Endometrial microvascular endothelial cells (primary cell): ENCODE measurements around the gene MAIP1. TPM values are rescaled to one million over a fixed set of nuclear protein-coding genes. Genes with fewer than 3 reads are reported as not detected.

Experiments used
- in situ Hi-C: cut with HindIII; loops from 2 replicates; pipeline ENCODE4 v1.10.0; 2017; ENCODE audit warnings: low sequenced_read_pairs, low pct_unique_long_range_greater_than_20kb; ENCODE audit errors: inconsistent ontology term
- total RNA-seq: library from RNA; depleted of rRNA; stranded (reverse); fragments of >200 nt; gene quantifications from one replicate; pipeline ENCODE4 v1.2.3, GENCODE V29; 2015; ENCODE audit errors: inconsistent ontology term

The MAIP1 gene
- total RNA-seq, 1 donor from 2014 or later = 53.9 TPM

DNA sequence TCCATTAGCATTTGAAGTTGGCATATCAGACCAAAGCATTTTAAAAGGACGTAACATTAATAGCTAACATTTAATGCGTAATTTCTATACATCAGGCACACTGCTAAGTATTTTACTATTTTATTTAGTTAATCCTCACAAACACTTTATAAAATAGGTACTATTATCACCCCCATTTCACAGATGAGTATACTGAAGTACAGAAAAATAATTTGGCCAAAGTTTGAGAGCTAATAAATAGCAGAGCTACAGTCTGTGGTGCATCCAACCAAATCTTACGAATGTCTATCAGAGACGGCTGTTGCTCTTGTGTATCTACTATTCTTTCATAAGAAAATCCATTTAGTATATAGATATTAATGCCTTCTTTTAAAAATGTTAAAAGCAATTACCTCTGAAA, 12.0 kb upstream of the MAIP1 start:
- in situ Hi-C loops = no loop called here

- in situ Hi-C loops = no loop called here
Observed at GRCh38 chr2:199946196-199946595, 9.2 kb upstream of the MAIP1 start.

DNA sequence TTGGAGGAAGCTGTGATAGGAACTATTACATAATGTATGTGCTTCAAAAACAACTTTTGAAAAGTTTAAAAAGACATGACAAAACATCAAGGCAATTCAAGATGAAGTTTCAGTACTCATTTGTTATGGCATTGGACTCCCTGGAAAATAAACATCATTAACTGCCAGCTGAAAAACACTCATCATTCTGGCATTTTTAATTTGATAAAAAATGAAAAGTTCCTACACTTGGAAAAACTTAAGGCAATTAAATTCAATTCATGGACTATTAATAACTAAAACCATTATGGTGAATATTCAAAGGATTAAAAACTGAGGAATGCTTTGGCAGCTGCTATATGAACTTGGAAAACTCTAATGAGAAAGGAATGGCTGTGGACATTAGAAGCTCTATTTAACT, 8.5 kb upstream of the MAIP1 start:
- in situ Hi-C loops = no loop called here

- in situ Hi-C loops = loop anchor here (25.0 kb wide), 1 partner anchor 537 kb away; no protein-coding TSS in a partner anchor
Observed at GRCh38 chr2:199950396-199950795, 5.0 kb upstream of the MAIP1 start.

DNA sequence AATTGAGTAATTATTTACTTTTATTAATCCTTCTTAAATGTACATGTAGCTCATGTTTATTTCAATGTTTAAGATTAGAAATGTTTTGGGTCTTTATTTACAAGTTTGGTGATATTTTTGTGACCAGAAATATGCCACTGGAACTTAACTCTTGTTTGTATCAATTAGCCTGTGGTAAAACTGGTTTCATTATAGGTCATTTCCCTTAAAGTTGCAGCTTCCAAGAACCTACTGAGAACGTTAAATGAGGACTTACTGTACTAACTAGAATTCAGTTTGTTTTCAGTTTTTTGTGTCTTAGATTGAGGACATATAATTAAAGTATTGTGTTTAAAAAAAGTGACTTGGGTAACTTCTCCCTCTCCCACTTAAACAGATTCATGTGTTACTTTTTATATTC, 4.4 kb upstream of the MAIP1 start:
- in situ Hi-C loops = loop anchor here (25.0 kb wide), 1 partner anchor 536 kb away; no protein-coding TSS in a partner anchor

DNA sequence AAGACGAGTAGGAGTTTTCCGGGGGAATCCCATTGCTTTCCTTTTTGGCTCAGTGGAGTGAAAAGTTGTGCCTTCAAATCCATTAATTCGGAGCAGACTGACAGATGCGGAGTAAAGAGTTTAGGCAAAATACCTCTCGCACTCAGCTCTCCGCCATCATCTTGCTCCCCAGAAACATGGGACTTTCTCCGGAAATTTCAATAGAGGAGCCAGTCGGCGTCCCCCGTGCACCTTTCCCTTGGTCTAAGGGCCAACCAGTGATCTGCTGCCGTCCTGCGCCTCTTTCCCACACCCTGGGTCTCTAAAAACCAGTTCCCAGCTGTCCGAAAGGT, 409 bp upstream of the MAIP1 start:
- in situ Hi-C loops = loop anchor here (25.0 kb wide), 1 partner anchor 532 kb away; no protein-coding TSS in a partner anchor

DNA sequence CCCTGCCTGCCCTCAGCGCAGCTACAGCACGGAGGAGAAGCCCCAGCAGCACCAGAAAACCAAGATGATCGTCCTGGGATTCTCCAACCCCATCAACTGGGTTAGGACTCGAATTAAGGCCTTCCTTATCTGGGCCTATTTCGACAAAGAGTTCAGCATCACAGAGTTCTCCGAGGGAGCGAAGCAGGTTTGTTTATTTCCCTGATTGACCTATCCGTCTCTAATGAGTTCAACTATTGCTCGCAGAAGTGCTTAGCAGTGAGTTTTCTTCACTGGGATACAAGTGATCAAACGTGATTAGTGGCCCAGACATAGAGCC, 639 bp downstream of the MAIP1 start:
- in situ Hi-C loops = loop anchor here (25.0 kb wide), 1 partner anchor 531 kb away; no protein-coding TSS in a partner anchor

- in situ Hi-C loops = loop anchor here (25.0 kb wide), 1 partner anchor 529 kb away; no protein-coding TSS in a partner anchor
Observed at GRCh38 chr2:199958014-199958413, 2.6 kb downstream of the MAIP1 start.

DNA sequence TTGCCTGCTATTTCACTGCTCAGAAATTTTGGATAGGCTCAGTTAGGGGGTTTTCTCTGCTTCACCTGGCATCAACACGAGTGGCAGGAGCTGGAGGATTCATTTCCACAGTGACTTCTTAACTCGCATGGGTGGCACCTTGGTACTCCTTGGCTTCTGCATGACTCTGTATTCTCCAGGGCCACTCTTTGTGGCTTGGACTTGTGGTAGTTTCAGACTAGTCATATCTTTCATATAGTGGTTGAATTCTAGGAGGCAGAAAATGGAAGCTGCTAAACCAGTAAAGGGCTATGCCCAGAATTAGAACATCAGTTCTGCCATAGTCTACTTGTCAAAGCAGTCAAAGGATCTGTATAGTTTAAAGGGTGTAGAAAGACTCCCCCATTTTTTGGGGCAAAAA, 6.8 kb downstream of the MAIP1 start:
- in situ Hi-C loops = loop anchor here (25.0 kb wide), 1 partner anchor 525 kb away; no protein-coding TSS in a partner anchor

- in situ Hi-C loops = loop anchor here (25.0 kb wide), 1 partner anchor 521 kb away; no protein-coding TSS in a partner anchor
Observed at GRCh38 chr2:199966405-199966804, 11.0 kb downstream of the MAIP1 start.

DNA sequence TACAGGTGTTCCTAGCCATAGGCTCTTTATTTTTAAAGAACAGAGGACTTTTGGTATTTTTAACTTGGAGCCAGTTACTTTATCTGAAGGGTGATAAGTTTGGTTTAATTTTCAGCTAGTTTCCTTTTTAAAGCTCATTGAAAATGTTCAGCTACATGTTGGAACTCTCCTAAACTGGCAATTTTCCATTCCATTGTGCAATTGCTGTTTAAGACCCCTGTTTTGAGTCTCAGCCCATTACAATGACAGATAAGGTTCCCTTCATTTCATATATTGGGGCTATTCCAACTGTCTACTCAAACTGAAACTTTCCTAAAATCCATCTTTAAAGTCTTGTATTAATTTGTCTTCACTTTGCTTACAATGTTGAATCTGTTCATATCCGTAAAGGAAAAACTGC, 11.6 kb downstream of the MAIP1 start:
- in situ Hi-C loops = loop anchor here (25.0 kb wide), 1 partner anchor 520 kb away; no protein-coding TSS in a partner anchor

DNA sequence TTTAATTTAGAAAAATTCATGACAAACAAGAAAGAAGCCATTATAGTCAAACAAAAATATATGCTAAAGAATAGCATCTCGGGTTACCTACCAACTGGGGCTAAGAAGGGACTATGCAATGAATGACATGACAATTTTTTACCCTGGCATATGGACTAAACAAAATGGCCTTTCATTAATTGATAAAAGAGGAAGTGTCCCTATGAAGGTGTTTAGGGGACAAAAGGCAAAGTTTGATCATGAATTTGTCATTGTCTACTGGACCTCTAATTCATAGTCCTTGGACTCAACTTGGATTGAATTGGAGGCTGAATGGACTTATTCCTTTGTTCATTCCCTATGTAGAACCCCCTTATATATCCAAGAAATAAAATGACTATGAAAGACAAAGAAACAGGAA, 12.7 kb downstream of the MAIP1 start:
- in situ Hi-C loops = loop anchor here (25.0 kb wide), 1 partner anchor 519 kb away; no protein-coding TSS in a partner anchor

- in situ Hi-C loops = loop anchor here (25.0 kb wide), 1 partner anchor 515 kb away; no protein-coding TSS in a partner anchor
Observed at GRCh38 chr2:199972088-199972626, 16.8 kb downstream of the MAIP1 start.

- in situ Hi-C loops = loop anchor here (25.0 kb wide), 1 partner anchor 514 kb away; no protein-coding TSS in a partner anchor
Observed at GRCh38 chr2:199973703-199974102, 18.3 kb downstream of the MAIP1 start.

DNA sequence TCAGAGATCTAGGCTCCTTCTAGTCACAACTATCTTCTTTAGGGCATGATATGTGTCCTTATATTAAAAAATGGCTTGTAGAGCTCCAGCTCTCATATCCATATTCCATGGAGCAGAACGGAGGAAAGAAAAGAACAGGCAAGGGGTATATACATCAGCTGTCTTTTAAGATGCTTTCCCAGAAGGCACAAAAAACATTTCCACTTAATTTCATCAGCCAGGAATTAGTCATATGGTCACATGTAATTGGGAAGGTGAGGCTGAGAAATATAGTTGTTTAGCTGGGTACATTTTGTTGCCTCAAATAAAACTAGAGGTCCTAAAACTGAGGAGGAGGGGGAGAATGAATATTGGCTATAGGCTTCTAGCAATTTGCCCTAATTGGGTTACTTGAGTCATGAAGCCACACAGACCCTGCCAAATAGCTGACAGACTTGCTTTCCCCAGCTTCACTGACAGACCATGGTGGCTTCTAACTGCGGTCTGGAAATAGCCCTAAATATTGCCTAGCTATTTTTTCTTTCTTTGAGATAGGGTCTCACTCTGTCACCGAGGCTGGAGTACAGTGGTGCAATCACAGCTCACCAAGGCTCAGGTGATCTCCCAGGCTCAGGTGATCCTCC, 20.0 kb downstream of the MAIP1 start:
- in situ Hi-C loops = no loop called here

- in situ Hi-C loops = no loop called here
Observed at GRCh38 chr2:199977984-199978415, 22.6 kb downstream of the MAIP1 start.

GRCh38 chr2:199979398-199979797, 24.0 kb downstream of the MAIP1 start:
- in situ Hi-C loops = no loop called here

DNA sequence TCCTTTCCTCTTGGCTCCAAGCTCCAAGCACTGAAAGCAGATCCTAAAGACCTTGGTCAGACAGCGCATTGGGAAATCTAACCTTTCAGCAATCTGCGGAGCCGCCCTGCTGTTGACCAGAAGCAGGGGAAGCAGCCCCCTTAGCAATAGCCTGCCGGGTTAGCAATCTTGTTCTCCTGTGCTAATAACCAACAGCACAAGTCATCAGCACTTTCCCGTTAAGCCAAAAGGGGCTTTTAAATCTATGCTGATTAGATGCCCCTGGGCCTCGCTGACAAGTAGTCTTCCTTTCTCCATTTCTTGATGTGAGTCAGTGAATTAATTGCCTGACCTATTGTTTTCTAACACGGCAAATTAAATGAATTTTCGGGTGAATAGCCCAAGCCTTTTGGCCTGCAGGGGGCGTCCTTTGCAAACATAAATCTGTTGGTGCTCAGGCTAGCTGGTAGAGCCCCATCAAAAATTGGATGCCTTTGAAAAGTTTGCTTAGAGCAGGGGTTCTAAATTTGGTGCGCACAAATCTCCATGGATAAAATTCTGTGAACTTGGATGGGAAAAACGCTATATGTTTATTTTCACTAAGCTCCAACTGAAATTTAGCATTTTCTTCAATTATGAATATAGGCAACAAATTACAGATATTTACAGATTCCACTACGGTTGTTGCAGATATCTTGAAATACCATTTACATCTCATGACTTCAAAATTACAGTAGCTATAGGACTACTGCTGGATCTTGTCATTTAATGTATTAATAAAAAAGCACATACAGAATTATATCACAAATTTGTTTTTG, 24.6 kb downstream of the MAIP1 start:
- in situ Hi-C loops = no loop called here

GRCh38 chr2:199982126-199982843, 26.9 kb downstream of the MAIP1 start:
- in situ Hi-C loops = no loop called here
